Dendritic cell treated with granulocyte-macrophage colony-stimulating factor and Interleukin-4, amounts not matched to agents 40 ng/mL and 50 ng/mL, for 4 days (primary cell): ENCODE data around the gene ODF4.
A peak's percentile ranks its signal among the peaks of the same experiment; 100 is the strongest.
"Not testable (repeated sequence)": the region's sequence is repeated elsewhere in the genome, so short reads cannot be mapped to it uniquely, and the experiment has no call there.

Experiments
- H3K27ac Mint-ChIP-seq: one replicate; pipeline ENCODE4 v1.8.0; 2022; ENCODE audit warnings: mild to moderate bottlenecking, mixed read lengths
- H3K27me3 Mint-ChIP-seq: one replicate; pipeline ENCODE4 v1.8.0; 2022; ENCODE audit warnings: mild to moderate bottlenecking, mixed read lengths
- H3K36me3 Mint-ChIP-seq: one replicate; pipeline ENCODE4 v1.8.0; 2022; ENCODE audit warnings: low read depth, mixed read lengths
- H3K4me1 Mint-ChIP-seq: one replicate; pipeline ENCODE4 v1.8.0; 2022; ENCODE audit warnings: low read depth, mixed read lengths
- H3K4me3 Mint-ChIP-seq: one replicate; pipeline ENCODE4 v1.8.0; 2022; ENCODE audit warnings: mild to moderate bottlenecking, moderate library complexity, mixed read lengths
- H3K9me3 Mint-ChIP-seq: one replicate; pipeline ENCODE4 v1.8.0; 2022; ENCODE audit warnings: mixed read lengths
- intact Hi-C: fragments of 100-400 bp; cut with micrococcal nuclease; formaldehyde crosslinking; loops from one replicate; pipeline ENCODE4 v1.15.0; 2022

Gene ODF4

GRCh38 chr17:8383143-8383822, 43.6 kb downstream of the ODF4 start, which contains the start of gene RPL26:
TSS of gene RPL26 (minus strand) at chr17:8383193. CDS start at chr17:8382310, 883 bp downstream.
- Mint-ChIP-seq H3K36me3 (peaks cover 51% of the 10 kb centered on the region), H3K4me1 (peaks cover 35% of the 10 kb centered on the region), H3K27ac (peak within 1 kb of the TSS; percentile 93), H3K27me3 (no peaks in the 10 kb centered on the region), H3K9me3 (no peaks in the 10 kb centered on the region), H3K4me3 (peak within 1 kb of the TSS; percentile 97)
- intact Hi-C loops: loop anchor here (1.0 to 2.0 kb wide), 2 partner anchors 54 to 363 kb away; no protein-coding TSS in a partner anchor

- Mint-ChIP-seq H3K27me3 (no peaks in the 10 kb centered on the region), H3K4me3 (no peak overlapping the region), H3K36me3 (peaks cover 35% of the 10 kb centered on the region), H3K27ac (peak overlapping the region; percentile 93), H3K9me3 (no peaks in the 10 kb centered on the region), H3K4me1 (peaks cover 28% of the 10 kb centered on the region)
- intact Hi-C loops: no loop called here
These were observed 45.2 kb downstream of the ODF4 start for GRCh38 chr17:8384801-8385378.

- H3K36me3 Mint-ChIP-seq: peaks cover 15% of the 10 kb centered on the region
- peaks cover under 1% of the 10 kb centered on the region for H3K27me3 Mint-ChIP-seq
- no peak overlapping the region for H3K4me3 Mint-ChIP-seq
- peaks cover 19% of the 10 kb centered on the region for H3K4me1 Mint-ChIP-seq
- no peak overlapping the region for H3K27ac Mint-ChIP-seq
- H3K9me3 Mint-ChIP-seq: no peaks in the 10 kb centered on the region
- intact Hi-C loops: no loop called here
These were observed 47.2 kb downstream of the ODF4 start for GRCh38 chr17:8386841-8387240.

- intact Hi-C loops: no loop called here
- Mint-ChIP-seq H3K36me3 (peaks cover 3% of the 10 kb centered on the region), H3K4me1 (peaks cover 19% of the 10 kb centered on the region), H3K27me3 (peaks cover 2% of the 10 kb centered on the region), H3K4me3 (no peak overlapping the region), H3K9me3 (no peaks in the 10 kb centered on the region), H3K27ac (no peak overlapping the region)
These were observed 48.4 kb downstream of the ODF4 start for GRCh38 chr17:8387914-8388651.

- Mint-ChIP-seq H3K4me3 (no peak overlapping the region), H3K4me1 (peaks cover 6% of the 10 kb centered on the region), H3K36me3 (no peaks in the 10 kb centered on the region), H3K9me3 (no peaks in the 10 kb centered on the region), H3K27me3 (peaks cover 21% of the 10 kb centered on the region), H3K27ac (no peak overlapping the region)
- intact Hi-C loops: no loop called here
These were observed 52.1 kb downstream of the ODF4 start for GRCh38 chr17:8391711-8392110.

GRCh38 chr17:8392274-8392673, 52.6 kb downstream of the ODF4 start:
- Mint-ChIP-seq H3K4me1 (peaks cover 6% of the 10 kb centered on the region), H3K4me3 (no peak overlapping the region), H3K36me3 (no peaks in the 10 kb centered on the region), H3K27ac (no peak overlapping the region), H3K9me3 (no peaks in the 10 kb centered on the region), H3K27me3 (peaks cover 22% of the 10 kb centered on the region)
- intact Hi-C loops: no loop called here

GRCh38 chr17:8392674-8393469, 53.2 kb downstream of the ODF4 start:
- Mint-ChIP-seq H3K27ac (no peak overlapping the region), H3K4me1 (peaks cover 6% of the 10 kb centered on the region)
- intact Hi-C loops: no loop called here

GRCh38 chr17:8393470-8394231, 54.0 kb downstream of the ODF4 start:
- Mint-ChIP-seq H3K27ac (no peak overlapping the region), H3K36me3 (no peaks in the 10 kb centered on the region), H3K9me3 (no peaks in the 10 kb centered on the region), H3K4me3 (no peak overlapping the region), H3K27me3 (peaks cover 29% of the 10 kb centered on the region), H3K4me1 (peaks cover 6% of the 10 kb centered on the region)
- intact Hi-C loops: no loop called here

More at GRCh38 chr17:8392674-8393469, 53.2 kb downstream of the ODF4 start:
- Mint-ChIP-seq H3K36me3 (no peaks in the 10 kb centered on the region), H3K27me3 (peaks cover 27% of the 10 kb centered on the region), H3K9me3 (no peaks in the 10 kb centered on the region), H3K4me3 (no peak overlapping the region)

- H3K36me3 Mint-ChIP-seq, intact Hi-C loops, H3K9me3 Mint-ChIP-seq, H3K27ac Mint-ChIP-seq, H3K4me3 Mint-ChIP-seq, H3K4me1 Mint-ChIP-seq: not testable (repeated sequence)
- H3K27me3 Mint-ChIP-seq: peaks cover 31% of the 10 kb centered on the region
These were observed 54.9 kb downstream of the ODF4 start for GRCh38 chr17:8394497-8394896.
